DMS 273 (cell line): Measurements from ENCODE around the gene SHCBP1L.

ENCODE experiments used
- DNase-seq: peaks from one replicate; lab custom pipeline; 2025; ENCODE audit not compliant: unreplicated experiment; lab: John Stamatoyannopoulos, UW

SHCBP1L gene

DNA sequence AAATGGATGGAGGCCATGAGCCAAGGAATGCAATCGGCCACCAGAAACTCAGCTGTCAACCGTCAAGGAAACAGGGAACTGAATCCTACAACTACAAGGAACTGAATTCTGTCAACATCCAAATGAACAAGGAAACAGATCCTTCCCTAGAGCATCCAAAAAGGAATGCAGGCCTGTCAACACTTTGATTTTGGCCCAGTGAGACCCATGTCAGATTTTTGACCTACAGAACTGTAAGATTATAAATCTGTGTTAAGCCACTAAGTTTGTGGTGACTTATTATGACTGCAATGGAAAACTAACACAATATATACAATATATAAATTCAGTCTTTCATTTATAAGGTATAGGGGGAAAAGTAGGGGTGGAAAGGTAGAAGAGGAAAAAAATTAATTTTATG lies 55.3 kb downstream of the SHCBP1L start:
- no peak for DNase-seq

DNA sequence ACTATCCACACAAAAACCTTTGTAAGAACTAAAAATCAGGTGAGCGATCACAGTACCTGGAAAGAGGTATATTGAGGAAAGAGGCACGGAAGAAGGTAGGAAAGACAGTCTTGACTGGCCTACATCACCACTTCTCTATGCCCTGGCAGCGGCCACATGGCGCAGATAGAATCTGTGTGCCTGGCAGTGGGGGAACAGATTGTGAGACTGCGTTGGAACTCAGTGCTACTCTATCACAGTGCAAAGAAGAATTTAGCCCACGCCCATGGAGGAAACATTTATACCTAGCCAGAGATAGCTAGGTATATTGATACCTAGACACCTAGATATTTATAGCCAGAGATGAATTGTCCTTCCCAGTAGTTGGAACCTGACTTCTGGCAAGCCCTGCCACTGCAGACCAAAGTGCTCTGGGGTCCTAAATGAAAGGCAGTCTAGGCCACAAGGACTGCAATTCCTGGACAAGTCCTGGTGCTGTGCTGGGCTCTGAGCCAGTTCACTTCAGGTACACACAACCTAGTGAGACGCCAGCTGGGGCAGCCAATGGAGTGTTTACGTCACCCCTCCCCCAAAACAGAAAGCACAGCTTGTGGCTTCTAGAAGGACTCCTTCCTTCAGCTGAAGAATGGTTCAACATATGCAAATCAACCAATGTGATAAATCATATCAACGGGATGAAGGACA lies 61.9 kb downstream of the SHCBP1L start:
- peak; percentile 64 for DNase-seq

DNA sequence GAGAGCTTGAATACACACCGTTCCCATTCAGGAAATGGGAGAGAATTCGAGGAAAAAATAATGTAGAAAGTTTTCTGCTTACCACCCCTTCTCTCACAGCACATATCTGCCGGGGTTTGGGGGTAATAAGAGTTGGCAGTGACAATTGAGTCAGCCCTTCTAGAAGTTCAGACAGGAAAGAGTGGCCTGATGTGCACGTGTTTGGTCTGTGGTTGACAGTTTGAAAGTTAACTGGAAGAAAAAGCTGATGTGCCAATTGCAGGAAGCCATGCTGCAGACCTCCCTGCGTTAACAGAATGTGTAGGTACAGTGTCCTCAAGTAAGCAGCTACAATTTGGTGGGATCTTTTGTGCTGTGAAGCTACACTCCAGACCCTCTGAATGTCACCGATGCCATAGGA lies 63.0 kb downstream of the SHCBP1L start:
- DNase-seq, result peak; percentile 35

GRCh38 chr1:182888736-182889531 lies 64.0 kb downstream of the SHCBP1L start:
- no peak for DNase-seq

- no peak for DNase-seq
Measured at GRCh38 chr1:182886985-182887384, 66.0 kb downstream of the SHCBP1L start.

DNA sequence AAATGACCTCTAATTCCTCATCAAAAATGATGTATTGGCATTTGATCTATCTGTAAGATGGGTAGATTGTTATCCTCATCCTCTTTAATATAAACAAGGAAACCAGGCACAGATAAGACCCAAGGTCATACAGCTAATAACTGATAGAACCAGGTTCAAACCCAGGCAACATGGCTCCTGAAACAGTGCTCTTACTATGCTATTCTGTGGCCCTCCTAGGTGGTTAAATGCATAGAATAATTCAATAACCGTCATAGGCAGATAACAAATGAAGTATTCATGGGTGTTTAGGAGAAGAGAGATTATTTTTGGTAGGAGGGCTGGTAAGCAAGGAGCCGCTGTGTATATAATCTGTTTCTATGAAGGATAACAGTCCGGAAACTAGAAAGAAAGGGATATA lies 67.4 kb downstream of the SHCBP1L start:
- no peak for DNase-seq

DNA sequence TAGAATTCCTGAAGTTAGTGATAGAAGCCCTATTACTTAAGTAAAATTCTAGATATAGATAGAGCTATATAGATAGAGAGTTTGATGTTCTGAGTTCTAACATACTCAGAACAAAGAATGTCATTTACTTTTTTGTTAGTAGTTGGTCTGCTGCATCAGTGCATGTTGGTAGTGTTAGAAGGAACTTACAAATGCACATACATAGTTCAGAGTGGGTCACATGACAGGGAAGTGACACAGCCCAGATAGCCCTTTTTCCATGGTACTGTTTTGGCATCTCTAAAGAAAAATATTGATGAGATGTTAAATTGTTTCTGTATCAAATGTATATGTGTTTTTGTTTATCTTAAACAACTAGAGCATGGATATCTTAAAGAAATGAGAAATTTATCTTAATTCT lies 68.1 kb downstream of the SHCBP1L start:
- DNase-seq, result no peak

GRCh38 chr1:182877842-182878241 lies 75.1 kb downstream of the SHCBP1L start:
- DNase-seq, result no peak

- no peak for DNase-seq
Measured at GRCh38 chr1:182877331-182877730, 75.6 kb downstream of the SHCBP1L start.

DNA sequence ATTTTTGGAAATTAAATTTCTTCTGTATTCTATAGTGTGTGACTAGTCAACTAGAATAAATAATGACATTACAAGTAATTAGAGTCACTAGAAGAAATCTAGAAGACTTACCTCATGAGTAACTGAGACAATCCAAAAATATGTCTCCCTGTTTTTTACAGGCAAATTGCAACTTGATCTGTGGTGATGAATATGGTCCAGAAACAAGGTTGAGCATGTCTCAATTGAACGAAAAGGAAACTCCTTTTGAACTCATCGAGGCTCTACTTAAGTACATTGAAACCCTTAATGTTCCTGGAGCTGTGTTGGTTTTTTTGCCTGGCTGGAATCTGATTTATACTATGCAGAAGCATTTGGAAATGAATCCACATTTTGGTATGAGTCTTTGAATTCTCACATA lies 77.1 kb downstream of the SHCBP1L start:
- no peak for DNase-seq

GRCh38 chr1:182872881-182873280 lies 80.1 kb downstream of the SHCBP1L start:
- DNase-seq, result no peak

DNA sequence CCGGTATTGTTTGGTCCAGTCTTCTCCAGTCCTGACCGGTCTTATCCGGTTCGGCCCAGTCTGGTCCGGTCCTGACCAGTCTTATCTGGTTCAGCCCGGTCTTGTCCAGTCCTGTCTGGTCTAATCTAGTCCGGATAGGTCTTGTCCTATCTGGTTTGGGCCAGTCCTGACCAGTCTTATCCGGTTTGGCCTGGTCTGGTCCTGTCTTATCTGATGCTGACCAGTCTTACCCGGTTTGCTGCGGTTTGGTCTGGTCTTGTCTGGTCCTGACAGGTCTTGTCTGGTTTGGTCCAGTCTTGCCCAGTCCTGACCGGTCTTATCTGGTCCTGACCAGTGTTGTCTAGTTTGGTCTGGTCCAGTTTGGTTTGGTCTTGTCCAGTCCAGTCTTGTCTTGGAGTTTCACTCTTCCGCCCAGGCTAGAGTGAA lies 83.7 kb downstream of the SHCBP1L start:
- no peak for DNase-seq

DNA sequence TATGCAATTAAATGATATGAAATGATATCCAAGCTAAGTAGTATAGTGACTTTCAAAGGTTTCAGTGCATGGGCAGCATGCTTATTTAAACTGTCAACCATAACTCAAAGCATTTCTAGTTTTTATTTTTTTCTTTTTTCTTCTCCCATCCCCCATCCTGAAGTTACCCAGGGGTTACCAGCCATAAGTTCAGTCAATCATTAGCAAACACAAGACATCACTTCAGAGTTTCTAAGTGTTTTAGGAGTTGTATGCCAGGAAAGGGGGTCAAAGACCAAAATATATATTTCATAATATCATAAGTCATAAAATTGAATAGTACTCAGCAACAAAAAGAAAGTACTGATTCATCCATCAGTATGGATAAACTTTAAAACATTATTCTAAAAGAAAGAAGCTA lies 85.1 kb downstream of the SHCBP1L start:
- DNase-seq, result no peak

GRCh38 chr1:182863940-182864339 lies 89.0 kb downstream of the SHCBP1L start:
- DNase-seq, result no peak

- no peak for DNase-seq
Measured at GRCh38 chr1:182862827-182863226, 90.1 kb downstream of the SHCBP1L start.

- DNase-seq, result no peak
Measured at GRCh38 chr1:182861994-182862393, 91.0 kb downstream of the SHCBP1L start.

DNA sequence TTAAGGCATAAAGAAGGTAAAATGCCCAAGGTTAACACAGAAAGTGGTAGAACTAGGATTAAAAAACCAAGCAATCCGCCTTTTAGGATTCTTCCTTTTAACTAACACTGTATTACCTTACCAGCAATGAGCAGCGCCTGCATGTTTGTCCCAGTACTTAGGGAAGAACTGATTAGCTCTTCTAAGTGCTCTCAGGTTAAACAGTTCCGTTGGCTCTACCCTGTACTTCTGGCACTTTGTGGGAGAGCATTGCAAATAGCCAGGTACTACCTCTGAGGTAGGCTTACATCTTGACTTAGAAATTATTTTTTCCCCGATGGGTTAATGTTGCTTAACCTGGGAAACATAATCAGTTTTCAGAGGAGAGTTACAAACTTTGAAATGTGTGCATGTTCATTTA lies 92.3 kb downstream of the SHCBP1L start:
- no peak for DNase-seq

GRCh38 chr1:182857212-182857611 lies 95.8 kb downstream of the SHCBP1L start:
- DNase-seq, result no peak

- no peak for DNase-seq
Measured at GRCh38 chr1:182855911-182856310, 97.1 kb downstream of the SHCBP1L start.

DNA sequence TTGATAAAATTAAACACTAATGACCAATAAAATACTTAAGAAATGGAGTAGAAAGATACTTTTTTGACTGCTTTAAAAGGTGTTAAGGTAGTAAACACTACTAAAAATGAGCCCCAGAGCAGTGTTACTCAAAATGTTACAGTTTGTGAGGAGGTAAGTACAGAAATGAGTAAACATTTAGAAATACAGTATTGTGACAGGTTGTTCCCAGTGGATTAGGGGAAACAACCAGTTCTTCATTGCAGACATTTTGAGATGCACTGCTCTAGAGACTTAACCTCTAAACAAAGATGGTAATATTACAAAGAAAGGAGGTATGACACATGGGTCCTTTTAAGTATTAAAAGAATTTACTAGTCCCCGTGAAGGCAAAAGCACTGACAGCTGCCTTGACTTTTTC lies 101.1 kb downstream of the SHCBP1L start:
- DNase-seq, result no peak

DNA sequence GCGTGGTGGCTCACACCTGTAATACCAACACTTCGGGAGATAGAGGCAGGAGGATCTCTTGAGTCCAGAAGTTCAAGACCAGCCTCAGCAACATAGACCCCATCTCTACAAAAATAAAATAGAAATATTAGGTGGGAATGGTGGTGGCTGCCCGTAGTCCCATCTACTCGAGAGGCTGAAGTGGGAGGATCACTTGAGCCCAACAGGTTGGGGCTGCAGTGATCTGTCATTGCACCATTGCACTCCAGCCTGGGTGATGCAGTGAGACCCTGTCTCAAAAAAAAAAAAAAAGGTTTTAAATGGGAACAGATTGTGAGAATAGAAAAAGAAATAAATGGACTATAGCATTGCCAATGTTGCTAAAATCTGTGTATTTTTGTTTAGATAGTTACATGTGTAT lies 102.6 kb downstream of the SHCBP1L start:
- no peak for DNase-seq
